C4-2B (cell line): ENCODE data around the gene FSTL4.

ENCODE experiments used
- CTCF ChIP-seq: fragments of 450-650 bp; conservative IDR thresholded peaks from 2 replicates; pipeline ENCODE4 v1.5.1; 2017; ENCODE audit warnings: mild to moderate bottlenecking
- ZFX ChIP-seq: fragments of 450-650 bp; IDR thresholded peaks from 2 replicates; pipeline ENCODE4 v1.6.1; 2017

- TF ChIP-seq CTCF (no peak), ZFX (no peak)
These were observed 308.2 kb downstream of the FSTL4 start for GRCh38 chr5:133304178-133304577.
